Fibroblast of lung (primary cell): Measurements from ENCODE around the gene PAFAH1B2. TPM values are rescaled to one million over a fixed set of nuclear protein-coding genes. Genes with fewer than 3 reads are reported as not detected.

Experiments used
- DNase-seq, 2 donors: peaks; one replicate each; pipeline versions ENCODE4 v3.0.0 to v3.0.0-alpha.2; 2010; ENCODE audit warnings: low read depth in 2 of 2
- H2AFZ ChIP-seq: 2 replicates; pipeline ENCODE4 v1.5.1; 2012; ENCODE audit warnings: low read length, control low read depth, inconsistent platforms
- H3K27ac ChIP-seq: 2 replicates; pipeline ENCODE4 v1.5.1; 2011; ENCODE audit warnings: low read length, control low read depth; ENCODE audit not compliant: insufficient read depth
- H3K27me3 ChIP-seq: 2 replicates; pipeline ENCODE4 v1.5.1; 2011; ENCODE audit warnings: mild to moderate bottlenecking, low read length; ENCODE audit not compliant: control insufficient read depth, insufficient read depth
- H3K36me3 ChIP-seq: 2 replicates; pipeline ENCODE4 v1.5.1; 2011; ENCODE audit warnings: low read length; ENCODE audit not compliant: control insufficient read depth, insufficient read depth
- H3K4me1 ChIP-seq: 2 replicates; pipeline ENCODE4 v1.5.1; 2011; ENCODE audit warnings: low read length; ENCODE audit not compliant: control insufficient read depth, insufficient read depth; ENCODE audit errors: extremely low read depth
- H3K4me2 ChIP-seq: 2 replicates; pipeline ENCODE4 v1.5.1; 2011; ENCODE audit warnings: low read length, control low read depth; ENCODE audit not compliant: insufficient read depth; ENCODE audit errors: extremely low read depth
- H3K4me3 ChIP-seq, 4 experiments: fragments of 200-600 bp in 1 of 4; sonication (generic) in 1 of 4; replicated peaks in 1 of 4; 2 replicates each; pipeline ENCODE4 v1.5.1; 2011 to 2016; ENCODE audit warnings: low read length in 4 of 4, low read depth in 3 of 4, mild to moderate bottlenecking in 3 of 4, control low read depth in 2 of 4, inconsistent platforms in 1 of 4, mixed read lengths in 1 of 4; ENCODE audit not compliant: insufficient read depth in 1 of 4; ENCODE audit errors: control extremely low read depth in 1 of 4
- H3K79me2 ChIP-seq: 2 replicates; pipeline ENCODE4 v1.5.1; 2012; ENCODE audit warnings: mild to moderate bottlenecking, low read length, inconsistent platforms; ENCODE audit not compliant: control insufficient read depth, insufficient read depth
- H3K9ac ChIP-seq: 2 replicates; pipeline ENCODE4 v1.5.1; 2011; ENCODE audit warnings: mild to moderate bottlenecking, low read length, control low read depth; ENCODE audit not compliant: insufficient read depth
- H3K9me3 ChIP-seq: 2 replicates; pipeline ENCODE4 v1.5.1; 2012; ENCODE audit warnings: low read depth, low read length; ENCODE audit not compliant: control insufficient read depth, insufficient read depth
- H4K20me1 ChIP-seq: 2 replicates; pipeline ENCODE4 v1.5.1; 2011; ENCODE audit warnings: low read length; ENCODE audit not compliant: control insufficient read depth, insufficient read depth; ENCODE audit errors: extremely low read depth
- CTCF ChIP-seq, 2 donors: IDR thresholded peaks in 1 of 2; conservative IDR thresholded peaks in 1 of 2; 1 replicate in 1 of 2; 2 replicates in 1 of 2; pipeline ENCODE4 v1.5.1; 2011 to 2012; ENCODE audit warnings: low read length in 2 of 2, control low read depth in 1 of 2, inconsistent platforms in 1 of 2, low read depth in 1 of 2, mild to moderate bottlenecking in 1 of 2
- EZH2 ChIP-seq: IDR thresholded peaks from 2 replicates; pipeline ENCODE4 v1.5.1; 2012; ENCODE audit warnings: low read length, control low read depth, mild to moderate bottlenecking; ENCODE audit errors: missing control alignments
- polyA plus RNA-seq, 2 donors: library from polyadenylated mRNA; depleted of rRNA in 1 of 2; stranded (reverse) in 1 of 2; unstranded in 1 of 2; fragments of >200 nt; gene quantifications; 2 replicates each; pipeline ENCODE4 v1.2.1, GENCODE V29; 2011 to 2012; ENCODE audit warnings: missing spikeins in 1 of 2
- total RNA-seq: library from RNA; depleted of rRNA; stranded (reverse); fragments of >200 nt; gene quantifications from 2 replicates; pipeline ENCODE4 v1.2.1, GENCODE V29; 2014

The PAFAH1B2 gene
- total and polyA plus RNA-seq, 2 donors (not counting 1 experiment from before 2014, with no cell fraction given): 70.8 to 112 TPM

GRCh38 chr11:117191680-117192400 lies 47.8 kb downstream of the PAFAH1B2 start:
- TF ChIP-seq EZH2 (no peak), CTCF (conservative IDR thresholded peaks at IDR 0.05 in 1 of 2, IDR thresholded peaks at IDR 0.05 in 1 of 2; ENCODE audit: low read depth in 1 of 2, low read length in 2 of 2) (no peak)
- Histone ChIP-seq H3K4me2 (no peak overlapping the region), H3K9me3 (no peaks in the 10 kb centered on the region), H3K79me2 (no peaks in the 10 kb centered on the region), H3K27ac (no peak overlapping the region), H2AFZ (no peak overlapping the region), H3K4me3 (no peak overlapping the region), H3K36me3 (peaks cover 23% of the 10 kb centered on the region), H4K20me1 (no peaks in the 10 kb centered on the region), H3K4me1 (no peaks in the 10 kb centered on the region), H3K27me3 (no peaks in the 10 kb centered on the region), H3K9ac (no peak overlapping the region)
- DNase-seq: no peak

- H3K4me1 ChIP-seq: no peaks in the 10 kb centered on the region
- no peak overlapping the region for H2AFZ ChIP-seq
- no peaks in the 10 kb centered on the region for H3K79me2 ChIP-seq
- no peak overlapping the region for H3K4me2 ChIP-seq
- no peak for DNase-seq
- H4K20me1 ChIP-seq: no peaks in the 10 kb centered on the region
- no peak overlapping the region for H3K27ac ChIP-seq
- TF ChIP-seq EZH2 (no peak), CTCF (conservative IDR thresholded peaks at IDR 0.05 in 1 of 2, IDR thresholded peaks at IDR 0.05 in 1 of 2; ENCODE audit: low read depth in 1 of 2, low read length in 2 of 2) (no peak)
- H3K9ac ChIP-seq: no peak overlapping the region
- no peaks in the 10 kb centered on the region for H3K9me3 ChIP-seq
- H3K4me3 ChIP-seq: no peak overlapping the region
- H3K27me3 ChIP-seq: no peaks in the 10 kb centered on the region
- H3K36me3 ChIP-seq: peaks cover 23% of the 10 kb centered on the region
Measured at GRCh38 chr11:117192401-117192875, 48.4 kb downstream of the PAFAH1B2 start.

GRCh38 chr11:117193130-117194020 lies 49.3 kb downstream of the PAFAH1B2 start:
- H2AFZ ChIP-seq: no peak overlapping the region
- H3K4me3 ChIP-seq: no peak overlapping the region
- peaks cover 4% of the 10 kb centered on the region for H3K4me1 ChIP-seq
- TF ChIP-seq EZH2: no peak
- no peak for TF ChIP-seq CTCF (conservative IDR thresholded peaks at IDR 0.05 in 1 of 2, IDR thresholded peaks at IDR 0.05 in 1 of 2; ENCODE audit: low read depth in 1 of 2, low read length in 2 of 2)
- H4K20me1 ChIP-seq: no peaks in the 10 kb centered on the region
- H3K9ac ChIP-seq: no peak overlapping the region
- DNase-seq: no peak
- H3K4me2 ChIP-seq: no peak overlapping the region
- no peak overlapping the region for H3K27ac ChIP-seq
- peaks cover 23% of the 10 kb centered on the region for H3K36me3 ChIP-seq
- H3K27me3 ChIP-seq: no peaks in the 10 kb centered on the region
- no peaks in the 10 kb centered on the region for H3K79me2 ChIP-seq
- H3K9me3 ChIP-seq: no peaks in the 10 kb centered on the region
